ENCODE measurements around the gene SLC25A26.

Gene SLC25A26

DNA sequence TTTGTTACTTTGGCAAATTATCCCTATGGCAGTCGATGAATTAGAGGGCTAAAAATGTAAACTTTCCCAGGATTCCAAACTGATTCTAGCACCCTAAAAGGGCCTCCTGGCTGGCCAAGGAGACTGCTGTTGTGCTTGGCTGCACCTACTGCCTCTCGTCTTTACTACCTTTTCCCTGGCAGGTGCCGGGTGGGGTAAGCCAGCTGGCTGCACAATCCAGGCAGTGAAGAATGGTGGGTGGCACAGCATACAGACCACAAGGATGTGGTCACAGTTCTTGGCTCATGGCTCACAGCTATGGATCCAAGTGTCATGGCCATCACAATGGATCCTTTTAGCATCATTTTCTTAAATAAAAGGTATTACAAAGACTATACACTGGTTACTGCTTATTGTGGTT is 20.7 kb upstream of the SLC25A26 start:
- no peak for DNase-seq (ENCODE audit: low read depth)
- TF ChIP-seq, protein P1, sequence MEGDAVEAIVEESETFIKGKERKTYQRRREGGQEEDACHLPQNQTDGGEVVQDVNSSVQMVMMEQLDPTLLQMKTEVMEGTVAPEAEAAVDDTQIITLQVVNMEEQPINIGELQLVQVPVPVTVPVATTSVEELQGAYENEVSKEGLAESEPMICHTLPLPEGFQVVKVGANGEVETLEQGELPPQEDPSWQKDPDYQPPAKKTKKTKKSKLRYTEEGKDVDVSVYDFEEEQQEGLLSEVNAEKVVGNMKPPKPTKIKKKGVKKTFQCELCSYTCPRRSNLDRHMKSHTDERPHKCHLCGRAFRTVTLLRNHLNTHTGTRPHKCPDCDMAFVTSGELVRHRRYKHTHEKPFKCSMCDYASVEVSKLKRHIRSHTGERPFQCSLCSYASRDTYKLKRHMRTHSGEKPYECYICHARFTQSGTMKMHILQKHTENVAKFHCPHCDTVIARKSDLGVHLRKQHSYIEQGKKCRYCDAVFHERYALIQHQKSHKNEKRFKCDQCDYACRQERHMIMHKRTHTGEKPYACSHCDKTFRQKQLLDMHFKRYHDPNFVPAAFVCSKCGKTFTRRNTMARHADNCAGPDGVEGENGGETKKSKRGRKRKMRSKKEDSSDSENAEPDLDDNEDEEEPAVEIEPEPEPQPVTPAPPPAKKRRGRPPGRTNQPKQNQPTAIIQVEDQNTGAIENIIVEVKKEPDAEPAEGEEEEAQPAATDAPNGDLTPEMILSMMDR (IDR thresholded peaks at IDR 0.05; ENCODE audit: control insufficient read depth, insufficient read depth, low read depth, low read length, missing control alignments), result no peak
- H3K4me3 ChIP-seq (ENCODE audit: control insufficient read depth, low read depth, low read length), result no peak overlapping the region

DNA sequence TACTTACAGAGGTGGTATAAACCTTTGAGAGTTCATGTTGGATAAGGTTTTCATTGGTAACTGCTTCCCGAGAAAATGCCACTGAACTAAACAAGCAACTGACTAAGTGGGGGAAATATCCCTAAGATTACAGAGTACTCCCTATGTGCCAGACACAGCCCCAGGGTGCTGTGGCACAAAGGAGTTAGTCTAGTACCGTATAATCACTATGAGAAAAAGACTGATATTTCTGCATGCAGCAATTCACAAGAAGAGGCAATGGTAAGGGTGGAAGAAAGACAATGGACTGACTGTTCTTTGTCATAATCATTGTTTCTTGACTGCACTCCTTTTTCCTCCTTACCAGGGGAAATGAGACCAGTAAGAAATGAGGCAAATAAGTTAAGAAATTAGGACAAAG is 20.0 kb upstream of the SLC25A26 start:
- no peak overlapping the region for H3K4me3 ChIP-seq (ENCODE audit: control insufficient read depth, low read depth, low read length)
- TF ChIP-seq, protein P1 (IDR thresholded peaks at IDR 0.05; ENCODE audit: control insufficient read depth, insufficient read depth, low read depth, low read length, missing control alignments), result no peak
- DNase-seq (ENCODE audit: low read depth), result no peak

DNA sequence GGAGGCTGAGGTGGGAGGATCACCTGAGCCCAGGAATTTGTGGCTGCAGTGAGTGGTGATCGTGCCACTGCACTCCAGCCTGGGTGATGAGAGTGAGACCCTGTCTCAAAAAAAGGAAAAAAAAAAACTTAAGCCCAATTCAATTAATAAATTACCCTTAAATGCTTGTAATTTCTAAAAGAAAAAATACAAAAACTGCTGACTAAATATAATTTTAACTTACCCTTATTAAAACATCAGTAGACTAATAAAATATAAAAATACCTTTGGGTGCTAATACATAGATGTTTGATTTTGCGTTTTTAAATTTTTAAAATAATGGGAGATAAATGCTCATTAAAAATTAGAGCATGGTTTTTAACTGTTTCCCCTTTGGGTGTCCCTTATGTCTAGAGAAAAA is 17.5 kb upstream of the SLC25A26 start:
- TF ChIP-seq, protein P1 (IDR thresholded peaks at IDR 0.05; ENCODE audit: control insufficient read depth, insufficient read depth, low read depth, low read length, missing control alignments), result no peak
- no peak for DNase-seq (ENCODE audit: low read depth)
- no peak overlapping the region for H3K4me3 ChIP-seq (ENCODE audit: control insufficient read depth, low read depth, low read length)

DNA sequence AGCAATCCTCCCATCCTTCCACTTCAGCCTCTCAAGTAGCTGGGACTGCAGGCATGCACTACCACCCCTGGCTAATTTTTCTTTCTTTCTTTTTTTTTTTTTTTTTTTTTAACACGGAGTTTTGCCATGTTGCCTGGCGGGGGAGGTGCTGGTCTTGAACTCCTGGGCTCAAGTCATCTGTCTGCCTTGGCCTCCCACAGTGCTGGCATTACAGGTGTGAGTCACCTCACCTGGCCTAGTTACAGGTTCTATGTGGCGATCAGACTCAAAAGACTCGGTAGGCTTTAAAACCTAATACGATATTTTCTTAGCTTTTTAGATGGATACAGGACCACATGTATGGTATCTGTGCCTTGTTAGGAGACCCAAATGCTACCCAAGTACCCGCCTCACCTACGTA is 14.0 kb upstream of the SLC25A26 start:
- H3K4me3 ChIP-seq (ENCODE audit: control insufficient read depth, low read depth, low read length), result no peak overlapping the region
- TF ChIP-seq, protein P1 (IDR thresholded peaks at IDR 0.05; ENCODE audit: control insufficient read depth, insufficient read depth, low read depth, low read length, missing control alignments), result no peak
- no peak for DNase-seq (ENCODE audit: low read depth)

DNA sequence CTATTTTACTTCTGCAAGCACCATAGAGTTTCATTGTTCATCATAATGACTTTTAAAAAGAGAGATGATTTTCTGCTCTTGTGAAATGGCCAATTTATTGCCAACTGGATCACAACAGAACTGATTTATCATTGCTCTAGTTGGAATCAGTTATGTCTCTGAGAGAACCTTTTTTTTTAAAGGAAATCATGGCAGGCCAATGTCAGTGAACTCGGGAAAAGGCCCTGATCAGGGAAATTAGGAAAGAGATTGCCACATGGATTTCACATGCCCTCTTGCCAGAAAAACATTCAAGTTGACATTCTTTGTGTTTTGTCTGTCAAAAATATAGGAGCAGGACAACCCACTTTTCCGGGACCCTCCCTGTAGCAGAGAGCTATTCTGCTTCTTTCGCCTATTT is 12.6 kb upstream of the SLC25A26 start:
- no peak overlapping the region for H3K4me3 ChIP-seq (ENCODE audit: control insufficient read depth, low read depth, low read length)
- TF ChIP-seq, protein P1 (IDR thresholded peaks at IDR 0.05; ENCODE audit: control insufficient read depth, insufficient read depth, low read depth, low read length, missing control alignments), result no peak
- no peak for DNase-seq (ENCODE audit: low read depth)

DNA sequence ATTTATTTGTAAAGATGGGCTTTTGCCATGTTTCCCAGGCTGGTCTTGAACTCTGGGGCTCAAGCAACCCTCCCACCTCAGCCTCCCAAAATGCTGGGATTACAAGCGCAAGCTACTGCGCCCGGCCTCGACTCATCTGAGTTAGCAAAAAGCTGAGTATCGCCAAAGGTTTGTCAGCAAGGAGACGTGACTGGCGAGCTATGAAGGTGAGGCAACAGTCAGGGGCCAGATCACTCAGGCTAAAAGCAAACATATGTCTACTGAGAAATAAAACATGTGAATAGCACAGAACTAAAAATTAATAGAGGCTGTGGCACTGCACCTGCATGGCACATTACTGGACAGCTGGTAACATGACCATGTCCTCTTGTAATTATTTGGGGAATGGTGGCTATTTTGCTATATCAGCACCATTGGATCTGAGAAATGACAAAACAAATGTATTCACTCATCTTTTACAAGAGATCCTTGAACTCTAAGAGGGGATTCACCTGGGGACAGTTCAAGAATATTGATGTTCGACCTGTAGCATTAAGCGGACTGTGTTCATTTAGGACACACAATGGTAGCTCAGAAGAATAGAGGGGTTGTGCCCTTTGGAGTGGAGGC is 10.0 kb upstream of the SLC25A26 start:
- no peak for DNase-seq (ENCODE audit: low read depth)
- no peak overlapping the region for H3K4me3 ChIP-seq (ENCODE audit: control insufficient read depth, low read depth, low read length)
- TF ChIP-seq, protein P1 (IDR thresholded peaks at IDR 0.05; ENCODE audit: control insufficient read depth, insufficient read depth, low read depth, low read length, missing control alignments), result no peak

DNA sequence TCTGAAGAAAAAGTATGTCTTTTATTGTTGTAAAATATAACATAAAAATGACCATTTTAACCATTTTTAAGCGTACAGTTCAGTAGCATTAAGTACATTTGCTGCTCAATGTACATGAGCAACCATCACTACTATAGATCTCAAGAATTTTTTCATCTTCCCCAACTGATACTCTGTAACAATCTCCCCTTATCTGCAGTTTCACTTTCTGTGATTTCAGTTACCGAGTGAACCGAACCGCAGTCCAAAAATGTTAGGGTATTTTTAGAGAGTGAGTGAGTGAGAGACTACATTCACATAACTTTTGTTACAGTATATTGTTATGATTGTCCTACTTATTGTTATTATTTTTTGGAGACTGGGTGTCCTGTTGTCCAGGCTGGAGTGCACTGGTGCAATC is 9.0 kb upstream of the SLC25A26 start:
- TF ChIP-seq, protein P1 (IDR thresholded peaks at IDR 0.05; ENCODE audit: control insufficient read depth, insufficient read depth, low read depth, low read length, missing control alignments), result no peak
- DNase-seq (ENCODE audit: low read depth), result no peak
- H3K4me3 ChIP-seq (ENCODE audit: control insufficient read depth, low read depth, low read length), result no peak overlapping the region

Data from AG09309 (cell line).